ENCODE results near the gene SGCA. TPM values are rescaled to one million over a fixed set of nuclear protein-coding genes. Genes with fewer than 3 reads are reported as not detected.
A peak's percentile ranks its signal among the peaks of the same experiment; 100 is the strongest.

Gene SGCA
- polyA plus RNA-seq, 1 donor (not counting 4 experiments of a cell fraction or from before 2014, with no cell fraction given) = not detected

GRCh38 chr17:50129353-50129727 lies 36.5 kb upstream of the SGCA start:
- H3K9me3 ChIP-seq (ENCODE audit: control insufficient read depth, low read depth, low read length) = no peaks in the 10 kb centered on the region
- H3K36me3 ChIP-seq (ENCODE audit: control insufficient read depth in 2 of 2, extremely low read depth in 1 of 2, insufficient read depth in 2 of 2, low read length in 2 of 2) = peaks cover 2 to 7% of the 10 kb centered on the region in 2 experiments
- FAIRE-seq (no peak), DNase-seq (ENCODE audit: low read depth, low spot score) (no peak)
- dilution Hi-C loops (cut with MboI; ENCODE audit: extremely low pct_ligation_motif_present, low sequenced_read_pairs) = no loop called here
- TF ChIP-seq CTCF (optimal IDR thresholded peaks at IDR 0.05 in 1 of 3, IDR thresholded peaks at IDR 0.05 in 1 of 3, conservative IDR thresholded peaks at IDR 0.05 in 1 of 3; ENCODE audit: extremely low read depth in 1 of 3, insufficient read depth in 2 of 3, low read length in 3 of 3) (no peak), EZH2 (IDR thresholded peaks at IDR 0.05; ENCODE audit: low read length) (no peak)
- no peak overlapping the region for H3K9ac ChIP-seq (ENCODE audit: control insufficient read depth, extremely low read depth, insufficient read depth, low read length)
- H4K20me1 ChIP-seq (ENCODE audit: control insufficient read depth, extremely low read depth, insufficient read depth, low read length) = no peaks in the 10 kb centered on the region
- peaks cover 27% of the 10 kb centered on the region for H3K27me3 ChIP-seq (ENCODE audit: control insufficient read depth, extremely low read depth, insufficient read depth, low read length)
- no peaks in the 10 kb centered on the region for H3K79me2 ChIP-seq (ENCODE audit: control insufficient read depth, insufficient read depth, low read length)
- H3K4me3 ChIP-seq (ENCODE audit: control insufficient read depth in 2 of 3, extremely low read depth in 1 of 3, insufficient read depth in 2 of 3, low read depth in 1 of 3, low read length in 3 of 3) = no peak overlapping the region
- H2AFZ ChIP-seq (ENCODE audit: control insufficient read depth, low read length) = no peak overlapping the region
- H3K4me1 ChIP-seq (ENCODE audit: control insufficient read depth, extremely low read depth, insufficient read depth, low read length) = peaks cover 12% of the 10 kb centered on the region
- no peaks in the 10 kb centered on the region for H3K9me1 ChIP-seq (ENCODE audit: control insufficient read depth, extremely low read depth, insufficient read depth, low read length)
- no peak overlapping the region for H3K4me2 ChIP-seq (ENCODE audit: control insufficient read depth, extremely low read depth, insufficient read depth, low read depth, low read length)
- no peak overlapping the region for H3K27ac ChIP-seq (ENCODE audit: control insufficient read depth, insufficient read depth, low read length)

- no peak within 1 kb of the TSS for H2AFZ ChIP-seq (ENCODE audit: control insufficient read depth, low read length)
- dilution Hi-C loops (cut with MboI; ENCODE audit: extremely low pct_ligation_motif_present, low sequenced_read_pairs) = no loop called here
- FAIRE-seq (no peak), DNase-seq (ENCODE audit: low read depth, low spot score) (no peak)
- H3K9me1 ChIP-seq (ENCODE audit: control insufficient read depth, extremely low read depth, insufficient read depth, low read length) = no peaks in the 10 kb centered on the region
- TF ChIP-seq CTCF (optimal IDR thresholded peaks at IDR 0.05 in 1 of 3, IDR thresholded peaks at IDR 0.05 in 1 of 3, conservative IDR thresholded peaks at IDR 0.05 in 1 of 3; ENCODE audit: extremely low read depth in 1 of 3, insufficient read depth in 2 of 3, low read length in 3 of 3) (peak in 1 of 3 experiments; percentile 2), EZH2 (IDR thresholded peaks at IDR 0.05; ENCODE audit: low read length) (peak; percentile 91)
- H3K9ac ChIP-seq (ENCODE audit: control insufficient read depth, extremely low read depth, insufficient read depth, low read length) = peak within 1 kb of the TSS; percentile 9
- H3K4me2 ChIP-seq (ENCODE audit: control insufficient read depth, extremely low read depth, insufficient read depth, low read depth, low read length) = peak within 1 kb of the TSS; percentile 62
- peaks cover 12% of the 10 kb centered on the region for H3K4me1 ChIP-seq (ENCODE audit: control insufficient read depth, extremely low read depth, insufficient read depth, low read length)
- H3K79me2 ChIP-seq (ENCODE audit: control insufficient read depth, insufficient read depth, low read length) = no peaks in the 10 kb centered on the region
- H3K27me3 ChIP-seq (ENCODE audit: control insufficient read depth, extremely low read depth, insufficient read depth, low read length) = peaks cover 27% of the 10 kb centered on the region
- H4K20me1 ChIP-seq (ENCODE audit: control insufficient read depth, extremely low read depth, insufficient read depth, low read length) = no peaks in the 10 kb centered on the region
- peaks cover 6 to 11% of the 10 kb centered on the region in 2 experiments for H3K36me3 ChIP-seq (ENCODE audit: control insufficient read depth in 2 of 2, extremely low read depth in 1 of 2, insufficient read depth in 2 of 2, low read length in 2 of 2)
- no peaks in the 10 kb centered on the region for H3K9me3 ChIP-seq (ENCODE audit: control insufficient read depth, low read depth, low read length)
- peak within 1 kb of the TSS; percentile 12 to 46 (median 29) for H3K4me3 ChIP-seq (ENCODE audit: control insufficient read depth in 2 of 3, extremely low read depth in 1 of 3, insufficient read depth in 2 of 3, low read depth in 1 of 3, low read length in 3 of 3)
- no peak within 1 kb of the TSS for H3K27ac ChIP-seq (ENCODE audit: control insufficient read depth, insufficient read depth, low read length)
These were observed 35.9 kb upstream of the SGCA start, which contains the start of gene SAMD14 for GRCh38 chr17:50129728-50130558. Gene SAMD14, minus strand, starts transcription at chr17:50130160. Its CDS starts 5,201 bp downstream, at chr17:50124959.

Data from keratinocyte (primary cell).